ENCODE results near the gene TTLL9. TPM values are rescaled to one million over a fixed set of nuclear protein-coding genes. Genes with fewer than 3 reads are reported as not detected.

Gene TTLL9
- total and polyA plus RNA-seq, 2 of the 13 experiments (the other 11 are each of a cell fraction or from before 2014, with no cell fraction given), result not detected

GRCh38 chr20:31870726-31871617 lies 538 bp downstream of the TTLL9 start (continued):
- TF ChIP-seq ZNF740 (CRISPR knock-in tag; IDR thresholded peaks at IDR 0.05) (no peak), YEATS4 (CRISPR knock-in tag; IDR thresholded peaks at IDR 0.05; ENCODE audit: borderline replicate concordance) (no peak), THRA (CRISPR knock-in tag; IDR thresholded peaks at IDR 0.05; ENCODE audit: borderline replicate concordance) (no peak), SAP130 (CRISPR knock-in tag; IDR thresholded peaks at IDR 0.05; ENCODE audit: low read depth) (no peak), SMC3 (IDR thresholded peaks at IDR 0.05; ENCODE audit: low read length) (no peak), ZNF281 (CRISPR knock-in tag; IDR thresholded peaks at IDR 0.05; ENCODE audit: borderline replicate concordance) (no peak), E2F2 (CRISPR knock-in tag; IDR thresholded peaks at IDR 0.05; ENCODE audit: borderline replicate concordance) (no peak), GABPA (IDR thresholded peaks at IDR 0.05; ENCODE audit: low read depth, low read length) (no peak), GABPA (CRISPR knock-in tag; IDR thresholded peaks at IDR 0.05; ENCODE audit: low read depth) (no peak), MBD4 (IDR thresholded peaks at IDR 0.05; ENCODE audit: borderline replicate concordance, low read length) (no peak), ZNF260 (CRISPR knock-in tag; IDR thresholded peaks at IDR 0.05; ENCODE audit: borderline replicate concordance, low read depth) (no peak), BCL6 (CRISPR knock-in tag; IDR thresholded peaks at IDR 0.05) (no peak), NR2C2 (CRISPR knock-in tag; IDR thresholded peaks at IDR 0.05; ENCODE audit: borderline replicate concordance) (peak; percentile 27; the same call in 1 of the 2 replicates), RFX3 (CRISPR knock-in tag; IDR thresholded peaks at IDR 0.05) (no peak), ZNF101 (CRISPR knock-in tag; IDR thresholded peaks at IDR 0.05; ENCODE audit: borderline replicate concordance, low read depth) (peak; percentile 24; the same call in 1 of the 2 replicates), ZNF296 (CRISPR knock-in tag; conservative IDR thresholded peaks at IDR 0.05) (0 out of 2 replicates have a peak, but pooled peaks have one; percentile 3), ZNF343 (CRISPR knock-in tag; IDR thresholded peaks at IDR 0.05) (no peak), ZNF552 (CRISPR knock-in tag; IDR thresholded peaks at IDR 0.05; ENCODE audit: borderline replicate concordance) (no peak), ZEB1 (IDR thresholded peaks at IDR 0.05; ENCODE audit: insufficient replicate concordance, low read depth) (no peak), MAX (IDR thresholded peaks at IDR 0.05) (no peak), HNRNPLL (IDR thresholded peaks at IDR 0.05; ENCODE audit: low read depth, low read length, poor library complexity, severe bottlenecking) (no peak), NFATC3 (CRISPR knock-in tag; IDR thresholded peaks at IDR 0.05) (no peak), PRPF4 (IDR thresholded peaks at IDR 0.05; ENCODE audit: low read depth, low read length, poor library complexity, severe bottlenecking) (no peak)

Measured in HepG2 (cell line).